ENCODE results near the gene ZC3HAV1. TPM values are rescaled to one million over a fixed set of nuclear protein-coding genes. Genes with fewer than 3 reads are reported as not detected.

The ZC3HAV1 gene
- total and polyA plus RNA-seq, 9 of the 15 experiments (the other 6 are each of a cell fraction or from before 2014, with no cell fraction given), result 11.9 to 40.5 (median 23.9) TPM

DNA sequence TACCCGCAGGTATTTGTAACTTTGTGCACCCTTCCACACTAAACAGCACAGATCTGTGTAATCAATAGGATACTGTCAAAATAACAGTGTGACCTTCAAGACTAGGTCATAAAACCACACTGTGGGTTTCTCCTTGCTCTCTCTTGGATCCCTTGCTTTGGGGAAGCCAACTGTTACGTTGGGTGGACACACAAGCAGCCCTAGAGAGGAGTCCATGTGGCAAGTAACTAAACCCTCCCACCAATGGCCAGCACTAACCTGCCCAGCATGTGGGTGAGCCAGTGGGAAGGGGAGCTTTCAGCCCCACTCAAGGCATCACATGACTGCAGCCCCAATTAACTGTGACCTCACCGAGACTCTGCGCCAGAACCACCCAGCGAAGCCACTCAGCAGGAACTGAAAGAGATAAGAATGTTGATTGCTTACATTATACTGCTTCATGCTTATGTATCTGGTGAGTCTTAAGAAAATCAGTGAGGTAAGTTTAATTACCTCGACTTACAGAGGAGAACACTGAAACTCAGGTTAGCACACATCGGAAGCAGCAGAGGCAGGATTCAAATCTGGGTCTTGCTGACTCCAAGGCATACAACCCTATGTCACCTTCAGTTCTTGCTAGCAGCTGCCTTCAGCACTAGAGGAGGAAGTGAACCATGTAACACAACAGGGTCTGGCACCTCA is 9.4 kb upstream of the ZC3HAV1 start (continued):
- TF ChIP-seq, protein P1, sequence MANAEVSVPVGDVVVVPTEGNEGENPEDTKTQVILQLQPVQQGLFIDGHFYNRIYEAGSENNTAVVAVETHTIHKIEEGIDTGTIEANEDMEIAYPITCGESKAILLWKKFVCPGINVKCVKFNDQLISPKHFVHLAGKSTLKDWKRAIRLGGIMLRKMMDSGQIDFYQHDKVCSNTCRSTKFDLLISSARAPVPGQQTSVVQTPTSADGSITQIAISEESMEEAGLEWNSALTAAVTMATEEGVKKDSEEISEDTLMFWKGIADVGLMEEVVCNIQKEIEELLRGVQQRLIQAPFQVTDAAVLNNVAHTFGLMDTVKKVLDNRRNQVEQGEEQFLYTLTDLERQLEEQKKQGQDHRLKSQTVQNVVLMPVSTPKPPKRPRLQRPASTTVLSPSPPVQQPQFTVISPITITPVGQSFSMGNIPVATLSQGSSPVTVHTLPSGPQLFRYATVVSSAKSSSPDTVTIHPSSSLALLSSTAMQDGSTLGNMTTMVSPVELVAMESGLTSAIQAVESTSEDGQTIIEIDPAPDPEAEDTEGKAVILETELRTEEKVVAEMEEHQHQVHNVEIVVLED (CRISPR knock-in tag; IDR thresholded peaks at IDR 0.05), result no peak
- TF ChIP-seq KLF10 (CRISPR knock-in tag; IDR thresholded peaks at IDR 0.05) (no peak), FOXJ3 (CRISPR knock-in tag; IDR thresholded peaks at IDR 0.05) (no peak), SIN3A (IDR thresholded peaks at IDR 0.05; ENCODE audit: borderline replicate concordance in 2 of 2, control insufficient read depth in 1 of 2, low read depth in 2 of 2, low read length in 2 of 2) (no peak), SIN3B (IDR thresholded peaks at IDR 0.05; ENCODE audit: low read depth) (0 out of 2 replicates have a peak, but pooled peaks have one; percentile 14), RFX7 (CRISPR knock-in tag; IDR thresholded peaks at IDR 0.05) (no peak), ZNF76 (CRISPR knock-in tag; IDR thresholded peaks at IDR 0.05; ENCODE audit: borderline replicate concordance) (peak; percentile 13; the same call in 1 of the 2 replicates), TAF1 (IDR thresholded peaks at IDR 0.05; ENCODE audit: control insufficient read depth, extremely low read depth, insufficient read depth, low read length, severe bottlenecking) (no peak), CBX3 (IDR thresholded peaks at IDR 0.05; ENCODE audit: borderline replicate concordance in 1 of 2, low read length in 2 of 2) (peak in 1 of 2 experiments; percentile 62; a peak in 1 of 3 replicates), POLR3G (IDR thresholded peaks at IDR 0.05; ENCODE audit: extremely low read depth, insufficient read length, insufficient replicate concordance) (no peak)
- TF ChIP-seq, protein P2, sequence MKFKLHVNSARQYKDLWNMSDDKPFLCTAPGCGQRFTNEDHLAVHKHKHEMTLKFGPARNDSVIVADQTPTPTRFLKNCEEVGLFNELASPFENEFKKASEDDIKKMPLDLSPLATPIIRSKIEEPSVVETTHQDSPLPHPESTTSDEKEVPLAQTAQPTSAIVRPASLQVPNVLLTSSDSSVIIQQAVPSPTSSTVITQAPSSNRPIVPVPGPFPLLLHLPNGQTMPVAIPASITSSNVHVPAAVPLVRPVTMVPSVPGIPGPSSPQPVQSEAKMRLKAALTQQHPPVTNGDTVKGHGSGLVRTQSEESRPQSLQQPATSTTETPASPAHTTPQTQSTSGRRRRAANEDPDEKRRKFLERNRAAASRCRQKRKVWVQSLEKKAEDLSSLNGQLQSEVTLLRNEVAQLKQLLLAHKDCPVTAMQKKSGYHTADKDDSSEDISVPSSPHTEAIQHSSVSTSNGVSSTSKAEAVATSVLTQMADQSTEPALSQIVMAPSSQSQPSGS (CRISPR knock-in tag; IDR thresholded peaks at IDR 0.05), result no peak
- TF ChIP-seq, protein P3, sequence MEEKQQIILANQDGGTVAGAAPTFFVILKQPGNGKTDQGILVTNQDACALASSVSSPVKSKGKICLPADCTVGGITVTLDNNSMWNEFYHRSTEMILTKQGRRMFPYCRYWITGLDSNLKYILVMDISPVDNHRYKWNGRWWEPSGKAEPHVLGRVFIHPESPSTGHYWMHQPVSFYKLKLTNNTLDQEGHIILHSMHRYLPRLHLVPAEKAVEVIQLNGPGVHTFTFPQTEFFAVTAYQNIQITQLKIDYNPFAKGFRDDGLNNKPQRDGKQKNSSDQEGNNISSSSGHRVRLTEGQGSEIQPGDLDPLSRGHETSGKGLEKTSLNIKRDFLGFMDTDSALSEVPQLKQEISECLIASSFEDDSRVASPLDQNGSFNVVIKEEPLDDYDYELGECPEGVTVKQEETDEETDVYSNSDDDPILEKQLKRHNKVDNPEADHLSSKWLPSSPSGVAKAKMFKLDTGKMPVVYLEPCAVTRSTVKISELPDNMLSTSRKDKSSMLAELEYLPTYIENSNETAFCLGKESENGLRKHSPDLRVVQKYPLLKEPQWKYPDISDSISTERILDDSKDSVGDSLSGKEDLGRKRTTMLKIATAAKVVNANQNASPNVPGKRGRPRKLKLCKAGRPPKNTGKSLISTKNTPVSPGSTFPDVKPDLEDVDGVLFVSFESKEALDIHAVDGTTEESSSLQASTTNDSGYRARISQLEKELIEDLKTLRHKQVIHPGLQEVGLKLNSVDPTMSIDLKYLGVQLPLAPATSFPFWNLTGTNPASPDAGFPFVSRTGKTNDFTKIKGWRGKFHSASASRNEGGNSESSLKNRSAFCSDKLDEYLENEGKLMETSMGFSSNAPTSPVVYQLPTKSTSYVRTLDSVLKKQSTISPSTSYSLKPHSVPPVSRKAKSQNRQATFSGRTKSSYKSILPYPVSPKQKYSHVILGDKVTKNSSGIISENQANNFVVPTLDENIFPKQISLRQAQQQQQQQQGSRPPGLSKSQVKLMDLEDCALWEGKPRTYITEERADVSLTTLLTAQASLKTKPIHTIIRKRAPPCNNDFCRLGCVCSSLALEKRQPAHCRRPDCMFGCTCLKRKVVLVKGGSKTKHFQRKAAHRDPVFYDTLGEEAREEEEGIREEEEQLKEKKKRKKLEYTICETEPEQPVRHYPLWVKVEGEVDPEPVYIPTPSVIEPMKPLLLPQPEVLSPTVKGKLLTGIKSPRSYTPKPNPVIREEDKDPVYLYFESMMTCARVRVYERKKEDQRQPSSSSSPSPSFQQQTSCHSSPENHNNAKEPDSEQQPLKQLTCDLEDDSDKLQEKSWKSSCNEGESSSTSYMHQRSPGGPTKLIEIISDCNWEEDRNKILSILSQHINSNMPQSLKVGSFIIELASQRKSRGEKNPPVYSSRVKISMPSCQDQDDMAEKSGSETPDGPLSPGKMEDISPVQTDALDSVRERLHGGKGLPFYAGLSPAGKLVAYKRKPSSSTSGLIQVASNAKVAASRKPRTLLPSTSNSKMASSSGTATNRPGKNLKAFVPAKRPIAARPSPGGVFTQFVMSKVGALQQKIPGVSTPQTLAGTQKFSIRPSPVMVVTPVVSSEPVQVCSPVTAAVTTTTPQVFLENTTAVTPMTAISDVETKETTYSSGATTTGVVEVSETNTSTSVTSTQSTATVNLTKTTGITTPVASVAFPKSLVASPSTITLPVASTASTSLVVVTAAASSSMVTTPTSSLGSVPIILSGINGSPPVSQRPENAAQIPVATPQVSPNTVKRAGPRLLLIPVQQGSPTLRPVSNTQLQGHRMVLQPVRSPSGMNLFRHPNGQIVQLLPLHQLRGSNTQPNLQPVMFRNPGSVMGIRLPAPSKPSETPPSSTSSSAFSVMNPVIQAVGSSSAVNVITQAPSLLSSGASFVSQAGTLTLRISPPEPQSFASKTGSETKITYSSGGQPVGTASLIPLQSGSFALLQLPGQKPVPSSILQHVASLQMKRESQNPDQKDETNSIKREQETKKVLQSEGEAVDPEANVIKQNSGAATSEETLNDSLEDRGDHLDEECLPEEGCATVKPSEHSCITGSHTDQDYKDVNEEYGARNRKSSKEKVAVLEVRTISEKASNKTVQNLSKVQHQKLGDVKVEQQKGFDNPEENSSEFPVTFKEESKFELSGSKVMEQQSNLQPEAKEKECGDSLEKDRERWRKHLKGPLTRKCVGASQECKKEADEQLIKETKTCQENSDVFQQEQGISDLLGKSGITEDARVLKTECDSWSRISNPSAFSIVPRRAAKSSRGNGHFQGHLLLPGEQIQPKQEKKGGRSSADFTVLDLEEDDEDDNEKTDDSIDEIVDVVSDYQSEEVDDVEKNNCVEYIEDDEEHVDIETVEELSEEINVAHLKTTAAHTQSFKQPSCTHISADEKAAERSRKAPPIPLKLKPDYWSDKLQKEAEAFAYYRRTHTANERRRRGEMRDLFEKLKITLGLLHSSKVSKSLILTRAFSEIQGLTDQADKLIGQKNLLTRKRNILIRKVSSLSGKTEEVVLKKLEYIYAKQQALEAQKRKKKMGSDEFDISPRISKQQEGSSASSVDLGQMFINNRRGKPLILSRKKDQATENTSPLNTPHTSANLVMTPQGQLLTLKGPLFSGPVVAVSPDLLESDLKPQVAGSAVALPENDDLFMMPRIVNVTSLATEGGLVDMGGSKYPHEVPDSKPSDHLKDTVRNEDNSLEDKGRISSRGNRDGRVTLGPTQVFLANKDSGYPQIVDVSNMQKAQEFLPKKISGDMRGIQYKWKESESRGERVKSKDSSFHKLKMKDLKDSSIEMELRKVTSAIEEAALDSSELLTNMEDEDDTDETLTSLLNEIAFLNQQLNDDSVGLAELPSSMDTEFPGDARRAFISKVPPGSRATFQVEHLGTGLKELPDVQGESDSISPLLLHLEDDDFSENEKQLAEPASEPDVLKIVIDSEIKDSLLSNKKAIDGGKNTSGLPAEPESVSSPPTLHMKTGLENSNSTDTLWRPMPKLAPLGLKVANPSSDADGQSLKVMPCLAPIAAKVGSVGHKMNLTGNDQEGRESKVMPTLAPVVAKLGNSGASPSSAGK (IDR thresholded peaks at IDR 0.05), result peak; percentile 82

Data from K562 (cell line).